ENCODE results near the gene ELAVL4.

The ELAVL4 gene

GRCh38 chr1:50180367-50180766 is 71.6 kb downstream of the ELAVL4 start:
- DNase-seq (ENCODE audit: low read depth): no peak

- DNase-seq (ENCODE audit: low read depth): no peak
Measured at GRCh38 chr1:50181027-50181663, 72.4 kb downstream of the ELAVL4 start.

- no peak for DNase-seq (ENCODE audit: low read depth)
Measured at GRCh38 chr1:50183378-50184133, 74.8 kb downstream of the ELAVL4 start.

- no peak for DNase-seq (ENCODE audit: low read depth)
Measured at GRCh38 chr1:50189369-50189768, 80.6 kb downstream of the ELAVL4 start.

GRCh38 chr1:50193002-50193401 is 84.3 kb downstream of the ELAVL4 start:
- no peak for DNase-seq (ENCODE audit: low read depth)

DNA sequence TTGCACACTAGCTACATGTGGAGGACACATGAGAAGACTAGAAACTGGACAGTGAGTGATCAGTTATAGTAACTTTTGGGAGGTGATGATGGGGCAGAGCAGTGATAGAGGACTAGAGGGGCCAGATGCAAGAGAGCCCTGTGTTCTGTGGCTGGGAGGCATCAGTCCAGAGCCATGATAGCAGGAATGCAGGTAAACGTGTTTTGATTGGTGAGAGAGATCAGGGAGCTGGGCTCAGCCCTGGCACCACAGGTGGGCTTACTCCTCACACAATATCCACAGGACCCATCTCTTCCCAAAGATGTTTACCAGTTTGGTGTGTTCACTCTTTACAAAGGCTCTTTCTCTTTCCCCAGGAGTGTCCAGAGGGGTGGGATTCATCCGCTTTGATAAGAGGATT is 86.5 kb downstream of the ELAVL4 start:
- DNase-seq (ENCODE audit: low read depth): no peak

- DNase-seq (ENCODE audit: low read depth): no peak
Measured at GRCh38 chr1:50196081-50196480, 87.4 kb downstream of the ELAVL4 start.

GRCh38 chr1:50197216-50197615 is 88.5 kb downstream of the ELAVL4 start:
- DNase-seq (ENCODE audit: low read depth): no peak

DNA sequence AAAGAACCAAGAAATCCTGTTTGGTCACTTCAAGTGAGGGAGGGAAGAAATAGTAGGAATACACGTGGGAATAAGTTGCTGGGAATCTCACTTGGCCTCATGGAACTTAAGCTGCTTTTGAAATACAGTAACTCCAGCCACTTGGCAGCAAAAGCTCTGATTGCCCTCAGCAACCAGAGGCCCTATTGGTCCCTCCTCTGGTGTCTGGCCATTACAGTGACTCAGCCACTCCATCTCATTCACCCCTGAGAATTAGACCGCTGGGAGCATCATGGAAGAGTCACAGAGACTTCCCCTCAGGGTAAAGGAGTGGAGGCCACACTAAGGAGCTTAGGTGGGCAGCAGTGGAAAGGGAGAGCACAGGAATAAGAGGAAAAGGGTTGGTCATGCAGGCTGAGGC is 99.6 kb downstream of the ELAVL4 start:
- DNase-seq (ENCODE audit: low read depth): no peak

DNA sequence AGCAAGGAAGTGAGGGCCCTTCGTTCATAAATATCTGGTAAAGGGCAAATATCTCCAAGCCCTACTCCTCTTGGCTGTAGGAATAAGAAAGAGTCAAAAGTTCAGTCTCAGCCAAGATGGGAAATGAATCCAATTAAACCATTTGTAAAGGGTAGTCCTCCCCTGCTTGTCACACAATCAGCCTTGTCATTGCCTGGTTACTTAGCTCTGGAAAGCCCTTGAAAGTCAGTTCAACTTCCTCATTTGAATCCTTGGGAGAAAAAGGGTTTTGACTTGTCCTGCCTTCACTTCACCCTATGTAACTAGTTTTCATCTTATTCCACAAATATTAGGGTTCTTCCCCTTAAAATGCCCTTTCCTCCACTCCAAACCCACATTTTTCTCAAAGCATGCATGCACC is 100.0 kb downstream of the ELAVL4 start:
- no peak for DNase-seq (ENCODE audit: low read depth)

GRCh38 chr1:50209749-50210148 is 101.0 kb downstream of the ELAVL4 start:
- no peak for DNase-seq (ENCODE audit: low read depth)

DNA sequence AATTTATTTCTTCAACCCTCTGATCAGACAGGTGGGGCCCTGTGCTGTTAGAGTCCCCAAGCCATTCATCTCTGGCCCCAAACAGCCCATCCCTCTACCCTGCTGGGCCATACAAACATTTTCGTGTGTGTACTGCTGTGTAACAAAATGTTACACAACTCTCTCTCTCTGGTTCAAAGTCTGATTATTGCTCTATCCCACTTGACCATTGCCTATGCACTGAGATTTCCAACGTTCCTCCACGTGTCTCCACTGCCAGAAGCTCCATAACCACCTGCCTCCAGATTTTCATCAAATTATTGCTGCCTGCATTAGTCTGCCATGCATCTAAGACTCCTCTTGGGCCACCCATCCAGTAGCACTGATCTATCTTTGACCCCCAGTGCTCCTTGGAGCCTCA is 104.8 kb downstream of the ELAVL4 start:
- DNase-seq (ENCODE audit: low read depth): no peak

- no peak for DNase-seq (ENCODE audit: low read depth)
Measured at GRCh38 chr1:50214717-50215116, 106.0 kb downstream of the ELAVL4 start.

- no peak for DNase-seq (ENCODE audit: low read depth)
Measured at GRCh38 chr1:50218344-50219120, 109.8 kb downstream of the ELAVL4 start.

GRCh38 chr1:50228871-50229384 is 120.2 kb downstream of the ELAVL4 start:
- DNase-seq (ENCODE audit: low read depth): no peak

- no peak for DNase-seq (ENCODE audit: low read depth)
Measured at GRCh38 chr1:50231209-50231608, 122.5 kb downstream of the ELAVL4 start.

- no peak for DNase-seq (ENCODE audit: low read depth)
Measured at GRCh38 chr1:50232336-50232735, 123.6 kb downstream of the ELAVL4 start.

GRCh38 chr1:50236656-50237055 is 127.9 kb downstream of the ELAVL4 start:
- no peak for DNase-seq (ENCODE audit: low read depth)

DNA sequence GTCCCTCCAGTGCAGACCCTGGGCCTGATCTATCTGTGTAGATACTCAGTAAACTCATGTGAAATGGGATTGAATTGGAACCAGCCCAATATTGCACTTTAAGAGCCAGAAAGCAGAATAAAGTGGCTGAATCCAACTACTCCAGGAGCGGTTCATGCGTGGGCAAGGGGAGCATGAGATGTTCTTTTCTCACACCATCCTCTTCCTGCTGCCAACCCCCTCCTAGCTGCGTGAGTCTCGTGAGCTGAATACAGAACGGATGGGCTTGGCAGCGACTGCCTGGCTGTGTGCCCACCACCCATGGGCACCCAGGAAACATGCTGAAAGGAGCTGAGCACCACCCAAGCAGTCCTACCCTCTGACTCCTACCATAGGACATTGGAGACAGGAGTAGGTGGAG is 128.3 kb downstream of the ELAVL4 start:
- DNase-seq (ENCODE audit: low read depth): no peak

DNA sequence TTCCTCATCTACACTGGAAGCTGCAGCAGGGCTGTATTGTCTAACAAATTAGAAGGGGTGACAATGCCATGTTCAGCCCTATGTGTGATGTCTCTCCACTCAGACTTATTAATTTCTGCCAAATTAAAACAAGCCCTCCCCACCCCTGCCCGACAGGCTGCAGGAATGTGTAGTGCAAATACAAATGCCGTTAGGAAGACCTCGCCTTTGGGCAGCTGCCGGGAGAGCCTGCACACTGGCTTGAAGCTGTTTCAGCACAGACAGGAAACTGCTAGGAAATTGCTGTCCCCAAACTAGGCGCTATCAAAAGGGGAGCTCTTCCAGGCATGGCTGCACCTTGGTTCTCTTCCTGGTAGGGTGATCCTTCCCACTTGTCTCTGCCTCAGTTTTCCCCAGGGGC is 135.2 kb downstream of the ELAVL4 start:
- DNase-seq (ENCODE audit: low read depth): no peak

GRCh38 chr1:50246869-50247268 is 138.1 kb downstream of the ELAVL4 start:
- no peak for DNase-seq (ENCODE audit: low read depth)

GRCh38 chr1:50251702-50252101 is 143.0 kb downstream of the ELAVL4 start:
- no peak for DNase-seq (ENCODE audit: low read depth)

DNA sequence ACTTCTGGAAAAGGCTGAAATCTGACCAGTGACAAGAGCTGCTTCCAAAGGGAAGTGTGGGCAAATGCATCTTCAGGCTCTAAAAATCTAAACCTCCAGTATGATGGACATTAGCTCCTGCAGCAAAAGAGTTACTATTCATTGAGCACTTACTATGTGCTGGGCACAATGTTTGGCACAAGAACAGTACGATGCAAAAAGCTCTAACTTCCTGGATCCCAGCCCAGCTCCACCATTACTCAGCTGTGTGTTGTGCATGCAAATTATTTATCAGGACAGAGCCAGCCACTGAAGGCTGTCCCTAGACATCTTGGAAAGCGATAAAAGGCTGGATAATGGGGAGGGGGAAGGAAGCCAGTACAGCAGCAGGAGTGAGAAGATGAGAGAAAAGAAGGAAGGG is 143.5 kb downstream of the ELAVL4 start:
- DNase-seq (ENCODE audit: low read depth): no peak

Data from stimulated activated CD8-positive, alpha-beta memory T cell treated with anti-CD3 and anti-CD28 coated beads, Interleukin-12 subunit alpha, Interleukin-12 subunit beta, amount 100 ng/mL, for 1 hour (primary cell).